D721Med (cell line): ENCODE data around the gene NPIPB2.
"Not testable (repeated sequence)": the region's sequence is repeated elsewhere in the genome, so short reads cannot be mapped to it uniquely, and the experiment has no call there.

Experiments used
- DNase-seq: peaks from one replicate; pipeline ENCODE4 v3.0.0; 2011; ENCODE audit warnings: low spot score; ENCODE audit not compliant: insufficient read length
- FAIRE-seq: peaks from 2 replicates; lab custom pipeline; 2011; peaks lifted over from hg19 to GRCh38; lab: Jason Lieb, UNC
- CTCF ChIP-seq: IDR thresholded peaks from 2 replicates; pipeline ENCODE4 v1.5.1; 2012; ENCODE audit warnings: mild to moderate bottlenecking, control low read depth; ENCODE audit not compliant: insufficient read depth; ENCODE audit errors: missing control alignments

Gene NPIPB2

DNA sequence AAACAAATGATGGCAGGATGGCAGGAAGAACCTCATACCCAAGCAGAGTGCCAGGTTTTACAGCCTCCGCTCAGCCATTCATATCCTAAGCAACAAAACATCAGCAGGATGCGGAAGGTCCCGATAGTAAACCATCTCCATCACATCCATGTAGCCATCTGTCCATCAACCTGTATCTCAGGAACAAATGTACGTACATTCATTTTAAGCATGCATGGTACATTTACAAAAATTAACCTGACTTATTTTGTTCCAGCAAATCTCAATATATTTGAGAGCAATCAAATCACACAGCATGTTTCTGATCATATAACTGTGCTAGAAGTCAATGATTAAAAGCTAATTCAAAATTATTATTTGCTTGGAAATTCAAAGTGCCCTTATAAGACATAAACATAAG lies at the start of gene NPIPB2:
Gene NPIPB2, minus strand, starts transcription at position 101 of the 400 bp plus-strand sequence. Its CDS starts 0 bp downstream, at position 101.
- DNase-seq, FAIRE-seq: not testable (repeated sequence)

DNA sequence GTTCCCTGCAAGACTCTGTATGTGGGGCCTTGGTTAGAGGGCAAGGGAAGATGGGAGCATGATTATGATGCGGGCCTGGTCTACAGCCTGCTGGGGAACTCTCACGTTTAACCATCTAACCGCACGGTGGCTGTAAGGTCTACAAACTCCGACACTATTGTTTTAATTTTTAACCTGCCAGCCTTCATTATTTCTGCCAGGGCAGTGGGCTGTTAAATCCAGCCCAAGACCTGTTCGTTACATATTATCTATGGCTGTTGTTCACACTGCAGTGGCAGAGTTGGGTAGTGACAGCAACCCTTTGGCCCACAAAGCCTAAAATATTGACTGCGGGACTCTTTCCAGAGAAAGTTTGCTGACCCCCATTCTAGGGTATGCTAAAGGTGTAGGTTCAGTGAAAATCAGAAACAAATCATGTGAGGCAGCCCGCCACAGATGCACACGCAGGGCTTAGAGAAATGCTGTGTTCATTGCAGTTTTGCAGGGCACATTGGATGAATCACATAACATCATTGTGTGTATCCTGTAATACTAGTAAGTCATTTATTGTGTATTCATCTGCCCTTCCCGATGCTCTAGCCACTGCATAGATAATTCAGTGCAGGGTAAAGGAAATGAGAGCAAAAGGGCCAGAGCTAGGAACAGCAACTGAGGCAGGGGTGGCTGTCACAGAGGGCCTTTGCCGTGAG lies 49.0 kb upstream of the NPIPB2 start:
- DNase-seq: no peak
- no peak for TF ChIP-seq CTCF
- no peak for FAIRE-seq

- DNase-seq: no peak
- FAIRE-seq: no peak
- no peak for TF ChIP-seq CTCF
These were observed 46.6 kb upstream of the NPIPB2 start for GRCh38 chr16:11988258-11988978.

DNA sequence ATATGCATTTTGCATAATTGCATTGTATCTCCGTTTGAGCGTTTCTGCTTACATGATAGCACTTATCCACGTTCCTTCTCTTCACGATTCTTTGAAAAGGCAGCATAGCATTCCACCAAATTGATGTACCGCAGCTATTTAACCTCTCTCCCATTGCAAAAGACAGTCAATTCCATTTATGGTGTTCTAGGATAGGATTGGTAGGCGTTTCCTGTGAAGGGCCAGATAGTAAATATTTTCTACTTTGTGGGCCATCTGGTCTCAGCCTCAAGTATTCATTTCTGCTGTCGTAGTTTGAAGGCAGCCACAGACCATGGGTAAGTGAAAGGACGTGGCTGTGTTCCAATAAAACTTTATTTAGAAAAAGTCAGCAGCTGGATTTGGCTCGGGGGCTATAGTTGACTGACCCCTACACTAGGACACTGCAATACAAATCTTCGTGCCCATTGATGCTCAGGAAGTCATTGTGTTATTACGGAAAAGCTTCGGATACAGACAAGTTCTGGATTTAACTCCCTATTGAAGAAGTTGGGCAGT lies 44.7 kb upstream of the NPIPB2 start:
- DNase-seq (no peak), FAIRE-seq (no peak)
- TF ChIP-seq CTCF: no peak

- TF ChIP-seq CTCF: no peak
- FAIRE-seq (no peak), DNase-seq (no peak)
These were observed 43.4 kb upstream of the NPIPB2 start for GRCh38 chr16:11985250-11985649.

GRCh38 chr16:11980136-11980844 lies 38.4 kb upstream of the NPIPB2 start:
- no peak for TF ChIP-seq CTCF
- no peak for FAIRE-seq
- DNase-seq: no peak

- FAIRE-seq: no peak
- DNase-seq: no peak
- no peak for TF ChIP-seq CTCF
These were observed 37.3 kb upstream of the NPIPB2 start for GRCh38 chr16:11979013-11979672.
